HG03520 (cell line): ENCODE measurements around the gene PKDCC.
"Not testable (repeated sequence)": the region's sequence is repeated elsewhere in the genome, so short reads cannot be mapped to it uniquely, and the experiment has no call there.

Experiments
- ATAC-seq: cut with Tn5 transposase; IDR thresholded peaks from one replicate; pipeline ENCODE4 v1.9.1; 2021; ENCODE audit warnings: mild to moderate bottlenecking, moderate library complexity; ENCODE audit not compliant: unreplicated experiment

PKDCC gene

GRCh38 chr2:42030200-42030759 is 17.5 kb upstream of the PKDCC start:
- no peak for ATAC-seq

GRCh38 chr2:42030829-42031228 is 17.0 kb upstream of the PKDCC start:
- no peak for ATAC-seq

GRCh38 chr2:42031281-42032223 is 16.3 kb upstream of the PKDCC start:
- ATAC-seq, result no peak

- ATAC-seq, result no peak
Observed at GRCh38 chr2:42032224-42032620, 15.6 kb upstream of the PKDCC start.

GRCh38 chr2:42032745-42033144 is 15.1 kb upstream of the PKDCC start:
- no peak for ATAC-seq

- not testable (repeated sequence) for ATAC-seq
Observed at GRCh38 chr2:42034096-42034495, 13.7 kb upstream of the PKDCC start.

GRCh38 chr2:42035241-42035640 is 12.6 kb upstream of the PKDCC start:
- no peak for ATAC-seq

- no peak for ATAC-seq
Observed at GRCh38 chr2:42036413-42036812, 11.4 kb upstream of the PKDCC start.

DNA sequence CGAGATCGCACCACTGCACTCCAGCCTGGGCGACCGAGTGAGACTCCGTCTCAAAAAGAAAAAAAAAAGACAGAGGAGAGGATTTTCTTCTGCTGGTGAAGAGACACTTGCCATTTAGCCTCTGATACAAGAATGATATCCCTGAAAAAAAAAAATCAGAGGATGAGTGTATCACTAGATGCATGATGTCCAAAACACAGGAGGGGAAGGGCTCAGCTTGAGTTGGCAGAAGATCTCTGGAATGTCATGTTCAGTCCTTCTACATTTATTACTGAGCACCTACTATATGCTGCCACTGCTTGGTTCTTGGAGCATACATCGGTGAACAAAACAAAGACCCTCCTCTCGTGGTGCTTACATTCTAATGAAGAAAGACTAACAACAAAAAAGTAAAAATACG is 10.9 kb upstream of the PKDCC start:
- no peak for ATAC-seq

DNA sequence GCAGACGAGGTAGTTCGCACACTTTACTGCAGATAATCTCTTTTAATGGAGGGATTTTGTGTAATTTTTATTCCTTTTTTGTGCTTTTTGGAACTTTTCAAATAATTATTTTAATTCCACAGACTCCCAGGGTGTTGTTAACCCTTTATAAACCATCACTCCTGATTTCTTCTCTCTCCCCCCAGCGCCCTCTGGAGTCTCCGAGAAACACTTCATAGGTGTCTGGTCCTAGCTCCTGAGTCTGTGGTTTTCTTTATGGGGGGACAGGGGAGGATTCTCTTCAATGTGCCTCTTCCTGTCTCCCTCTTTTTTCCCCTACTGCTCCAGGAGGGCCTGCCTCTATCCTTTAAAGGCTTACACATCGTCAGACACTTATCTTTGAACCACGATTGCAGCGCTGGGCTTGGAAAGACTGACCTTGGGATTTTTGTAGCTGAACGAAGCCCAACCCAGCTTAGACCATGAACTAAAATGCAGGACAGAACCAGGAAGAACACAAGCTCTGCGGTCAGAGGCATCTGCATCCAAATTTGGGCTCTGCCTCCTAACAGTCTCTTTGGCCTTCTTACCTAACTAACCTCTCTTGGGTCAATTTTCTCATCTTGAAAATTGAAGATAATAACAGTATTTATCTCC is 7.1 kb upstream of the PKDCC start:
- no peak for ATAC-seq

GRCh38 chr2:42041377-42042127 is 6.3 kb upstream of the PKDCC start:
- no peak for ATAC-seq

GRCh38 chr2:42042631-42043355 is 5.0 kb upstream of the PKDCC start:
- ATAC-seq, result no peak

- ATAC-seq, result no peak
Observed at GRCh38 chr2:42043789-42044394, 3.9 kb upstream of the PKDCC start.

GRCh38 chr2:42044939-42045338 is 2.9 kb upstream of the PKDCC start:
- ATAC-seq, result no peak

- ATAC-seq, result no peak
Observed at GRCh38 chr2:42045352-42045751, 2.5 kb upstream of the PKDCC start.

DNA sequence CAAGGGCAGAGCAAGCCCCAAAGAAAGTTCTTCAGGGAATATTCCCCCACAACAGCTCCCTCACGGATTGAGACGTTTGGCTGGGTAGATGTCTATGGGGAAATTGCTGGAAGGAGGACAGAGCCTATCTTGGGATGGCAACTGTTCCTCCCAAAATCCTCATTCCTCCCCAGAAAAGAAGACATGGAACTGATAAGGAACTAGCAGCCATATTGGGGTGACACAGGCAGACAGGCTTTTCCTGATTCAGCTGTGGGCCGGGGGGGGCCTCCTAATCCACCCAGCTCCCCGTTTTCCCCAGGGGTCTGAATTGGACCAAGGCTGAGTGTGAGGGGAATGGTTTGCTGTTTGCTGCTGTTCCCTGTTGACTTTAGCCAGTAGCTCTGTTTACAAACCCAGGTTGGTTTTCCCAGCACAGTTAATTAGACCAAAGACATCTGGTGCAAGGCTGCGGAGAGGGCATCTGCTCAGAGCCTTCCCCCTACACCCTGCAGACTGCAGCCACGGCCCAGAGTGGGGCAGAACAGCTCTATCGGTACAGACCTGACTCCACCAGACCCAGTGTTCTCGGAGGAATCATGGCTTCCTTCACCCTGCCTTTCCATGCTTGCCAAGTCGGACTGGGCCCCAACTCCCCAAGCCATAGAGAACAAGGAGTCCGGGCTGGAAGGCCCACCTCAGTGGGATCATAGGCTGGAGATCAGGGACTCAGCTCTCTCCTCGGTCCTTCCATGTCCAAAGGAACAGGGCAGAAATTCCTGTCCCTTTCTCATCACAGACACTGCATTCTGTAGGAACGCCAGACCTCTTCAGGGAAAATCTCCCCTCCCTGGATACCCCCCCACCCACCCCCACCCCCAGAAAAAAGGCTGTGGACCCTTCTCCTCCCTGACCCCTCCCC is 1.7 kb upstream of the PKDCC start:
- no peak for ATAC-seq

GRCh38 chr2:42046819-42047487 is 868 bp upstream of the PKDCC start:
- no peak for ATAC-seq
